Peyer's patch (tissue), 4 donors: Measurements from ENCODE around the gene COLGALT1.

Experiments used
- POLR2A ChIP-seq, 2 donors: fragments of 450-650 bp; IDR thresholded peaks; one replicate each; pipeline ENCODE4 v1.5.1; 2017; ENCODE audit warnings: antibody characterized with exemption in 2 of 2, mild to moderate bottlenecking in 2 of 2, moderate library complexity in 2 of 2
- TF ChIP-seq, protein P1 (sequence below), 6 experiments: fragments of 450-650 bp in 4 of 6; fragments of 200-600 bp in 2 of 6; sonication (generic) in 1 of 6; IDR thresholded peaks; one replicate each; pipeline ENCODE4 v1.5.1; 2017 to 2019; ENCODE audit warnings: antibody characterized with exemption in 6 of 6, mild to moderate bottlenecking in 3 of 6, moderate library complexity in 1 of 6

DNA sequence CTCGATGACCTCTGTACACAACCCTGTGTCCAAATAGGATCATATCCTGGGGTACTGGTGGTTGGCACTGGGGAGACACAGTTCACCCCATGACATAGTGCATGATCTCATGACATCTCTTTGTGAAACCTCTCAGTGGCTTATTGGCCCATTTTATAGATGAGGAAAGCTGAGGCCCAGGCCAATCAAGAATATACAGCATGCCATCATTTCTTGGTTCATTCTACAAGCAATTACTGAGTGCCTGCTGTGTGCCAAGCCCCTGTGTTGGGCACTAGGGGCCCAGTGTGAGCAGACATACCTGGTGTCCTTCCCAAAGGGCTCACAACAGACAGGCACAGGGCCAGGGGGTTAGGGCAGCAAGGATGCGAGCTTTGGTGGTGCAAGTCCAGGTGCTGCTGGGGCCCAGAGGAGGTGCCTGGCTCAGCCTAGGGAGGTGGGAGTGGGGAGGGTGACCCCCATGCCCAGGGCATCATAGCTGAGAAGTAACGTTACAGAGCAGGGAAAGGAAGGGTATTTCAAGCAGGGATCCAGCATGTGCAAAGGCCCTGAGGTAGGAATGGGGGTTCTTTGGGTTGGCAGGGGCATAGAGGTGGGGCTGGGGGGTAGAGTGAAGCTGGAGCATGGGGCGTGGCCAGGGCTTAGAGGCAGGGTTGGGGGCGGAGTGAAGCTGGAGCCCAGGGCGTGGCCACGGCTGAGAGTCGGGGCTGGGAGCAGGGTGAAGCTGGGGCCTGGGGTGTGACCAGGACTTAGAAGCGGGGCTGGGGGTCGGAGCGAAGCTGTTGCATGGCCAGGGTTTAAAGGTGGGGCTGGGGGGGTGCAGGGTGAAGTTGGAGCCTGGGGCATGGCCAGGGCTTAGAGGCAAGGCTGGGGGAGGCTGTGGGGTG is 20.7 kb downstream of the COLGALT1 start:
- TF ChIP-seq, protein P1, sequence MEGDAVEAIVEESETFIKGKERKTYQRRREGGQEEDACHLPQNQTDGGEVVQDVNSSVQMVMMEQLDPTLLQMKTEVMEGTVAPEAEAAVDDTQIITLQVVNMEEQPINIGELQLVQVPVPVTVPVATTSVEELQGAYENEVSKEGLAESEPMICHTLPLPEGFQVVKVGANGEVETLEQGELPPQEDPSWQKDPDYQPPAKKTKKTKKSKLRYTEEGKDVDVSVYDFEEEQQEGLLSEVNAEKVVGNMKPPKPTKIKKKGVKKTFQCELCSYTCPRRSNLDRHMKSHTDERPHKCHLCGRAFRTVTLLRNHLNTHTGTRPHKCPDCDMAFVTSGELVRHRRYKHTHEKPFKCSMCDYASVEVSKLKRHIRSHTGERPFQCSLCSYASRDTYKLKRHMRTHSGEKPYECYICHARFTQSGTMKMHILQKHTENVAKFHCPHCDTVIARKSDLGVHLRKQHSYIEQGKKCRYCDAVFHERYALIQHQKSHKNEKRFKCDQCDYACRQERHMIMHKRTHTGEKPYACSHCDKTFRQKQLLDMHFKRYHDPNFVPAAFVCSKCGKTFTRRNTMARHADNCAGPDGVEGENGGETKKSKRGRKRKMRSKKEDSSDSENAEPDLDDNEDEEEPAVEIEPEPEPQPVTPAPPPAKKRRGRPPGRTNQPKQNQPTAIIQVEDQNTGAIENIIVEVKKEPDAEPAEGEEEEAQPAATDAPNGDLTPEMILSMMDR (IDR thresholded peaks at IDR 0.05): no peak
- no peak for TF ChIP-seq POLR2A (IDR thresholded peaks at IDR 0.05)
